SK-N-MC (cell line): ENCODE data around the gene CCDC167.

Source experiments
- DNase-seq: peaks from one replicate; pipeline ENCODE4 v3.0.0-alpha.2; 2011; ENCODE audit warnings: low read depth, low spot score
- H3K27ac ChIP-seq: fragments of 200-600 bp; sonication (generic); 2 replicates; pipeline ENCODE4 v1.5.1; 2016; ENCODE audit warnings: mixed run types
- H3K36me3 ChIP-seq: fragments of 200-600 bp; sonication (generic); 2 replicates; pipeline ENCODE4 v1.6.1; 2017; ENCODE audit warnings: antibody characterized with exemption, low read length, mixed read lengths; ENCODE audit not compliant: insufficient read depth
- H3K4me3 ChIP-seq: fragments of 200-600 bp; sonication (generic); 2 replicates; pipeline ENCODE4 v1.5.1; 2016
- H3K9ac ChIP-seq: fragments of 200-600 bp; sonication (generic); 2 replicates; pipeline ENCODE4 v1.8.0; 2017; ENCODE audit warnings: mixed run types, mixed read lengths; ENCODE audit not compliant: insufficient read length
- H3K9me3 ChIP-seq: fragments of 200-600 bp; sonication (generic); 2 replicates; pipeline ENCODE4 v1.6.1; 2017; ENCODE audit warnings: low read depth, mild to moderate bottlenecking, antibody characterized with exemption, low read length, moderate library complexity, mixed read lengths
- EZH2 ChIP-seq: fragments of 200-600 bp; sonication (generic); IDR thresholded peaks from one replicate; pipeline ENCODE4 v1.6.1; 2017; ENCODE audit warnings: antibody characterized with exemption
- FOXP2 ChIP-seq: optimal IDR thresholded peaks from 2 replicates; pipeline ENCODE3; 2011; ENCODE audit warnings: mild to moderate bottlenecking, moderate library complexity; ENCODE audit not compliant: insufficient read depth; ENCODE audit errors: extremely low read length, control extremely low read depth
- POLR2AphosphoS5 ChIP-seq: IDR thresholded peaks from 2 replicates; pipeline ENCODE4 v1.6.1; 2012; ENCODE audit warnings: mild to moderate bottlenecking, low read depth, low read length, borderline replicate concordance

CCDC167 gene

DNA sequence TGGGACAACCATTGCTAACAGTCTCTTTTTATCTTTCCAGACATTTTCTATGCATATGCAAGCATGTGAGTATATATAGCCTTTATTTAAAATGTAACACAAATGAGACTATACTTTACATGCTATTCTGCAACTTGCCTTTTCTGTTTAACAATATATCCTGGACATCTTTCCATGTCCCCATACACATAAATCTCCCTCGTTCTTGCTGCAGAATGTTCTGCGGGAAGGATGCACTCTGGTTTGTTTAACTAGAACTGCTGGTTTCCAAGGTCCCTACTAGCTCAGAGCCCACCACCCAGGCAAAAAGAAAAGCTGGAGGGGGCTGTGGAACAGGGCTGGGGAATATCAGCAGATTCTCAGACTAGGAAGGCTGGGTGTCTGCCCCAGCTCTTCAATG lies 35.2 kb upstream of the CCDC167 start:
- Histone ChIP-seq H3K36me3 (no peaks in the 10 kb centered on the region), H3K9me3 (no peaks in the 10 kb centered on the region), H3K9ac (no peak overlapping the region), H3K4me3 (no peak overlapping the region), H3K27ac (no peak overlapping the region)
- TF ChIP-seq EZH2: no peak
- no peak for TF ChIP-seq FOXP2
- no peak for TF ChIP-seq POLR2AphosphoS5
- no peak for DNase-seq

DNA sequence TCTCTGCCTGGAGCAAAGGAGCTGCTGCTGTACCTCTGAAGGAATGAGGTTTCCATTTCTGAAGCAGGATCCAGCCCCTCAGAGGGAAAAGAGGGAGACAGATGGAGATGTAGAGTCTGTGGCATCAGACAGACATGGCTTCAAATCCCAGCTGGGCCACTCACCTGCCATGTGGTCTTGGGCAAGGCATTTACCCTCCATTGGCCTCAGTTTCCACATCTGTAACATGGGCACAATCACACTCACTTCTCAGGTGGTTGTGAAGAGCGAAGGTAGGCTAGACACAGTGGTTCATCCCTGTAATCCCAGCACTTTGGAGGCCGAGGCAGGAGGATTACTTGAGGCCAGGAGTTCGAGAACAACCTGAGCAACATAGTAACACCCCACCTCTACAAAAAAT lies 32.4 kb upstream of the CCDC167 start:
- no peak overlapping the region for H3K4me3 ChIP-seq
- H3K9ac ChIP-seq: no peak overlapping the region
- H3K9me3 ChIP-seq: no peaks in the 10 kb centered on the region
- DNase-seq: no peak
- H3K36me3 ChIP-seq: no peaks in the 10 kb centered on the region
- TF ChIP-seq POLR2AphosphoS5: no peak
- TF ChIP-seq EZH2: no peak
- no peak for TF ChIP-seq FOXP2
- H3K27ac ChIP-seq: no peak overlapping the region

DNA sequence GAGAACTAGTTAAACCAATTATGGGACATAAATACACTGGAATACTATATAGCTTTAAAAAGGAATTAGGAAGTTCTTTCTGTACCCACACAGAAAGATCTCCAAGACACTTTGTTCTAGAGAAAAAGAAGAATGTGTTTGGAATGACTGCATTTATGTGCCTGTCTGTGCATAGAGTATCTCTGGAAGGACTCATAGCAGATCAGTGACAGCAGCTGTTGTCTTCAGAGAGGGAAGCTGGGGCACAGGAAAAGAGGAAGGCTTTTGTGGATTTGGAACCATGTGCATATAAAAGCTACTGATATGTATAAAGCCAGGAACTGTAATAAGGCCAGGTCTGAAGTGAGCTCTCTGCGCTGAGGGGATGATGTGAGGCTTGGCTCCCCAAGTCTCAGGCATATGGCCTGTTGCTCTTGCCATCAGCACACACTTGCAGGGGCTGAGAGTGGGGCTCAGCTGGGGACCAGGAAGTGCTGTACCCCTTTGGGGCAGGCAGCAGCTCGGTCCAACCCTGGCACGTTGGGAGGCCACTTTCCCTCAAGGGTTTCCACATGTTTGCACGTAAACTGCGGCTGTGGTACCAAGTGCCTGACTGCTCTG lies 31.8 kb upstream of the CCDC167 start:
- Histone ChIP-seq H3K27ac (no peak overlapping the region), H3K9ac (no peak overlapping the region), H3K4me3 (no peak overlapping the region), H3K9me3 (no peaks in the 10 kb centered on the region), H3K36me3 (no peaks in the 10 kb centered on the region)
- DNase-seq: no peak
- TF ChIP-seq FOXP2 (no peak), POLR2AphosphoS5 (no peak), EZH2 (no peak)

DNA sequence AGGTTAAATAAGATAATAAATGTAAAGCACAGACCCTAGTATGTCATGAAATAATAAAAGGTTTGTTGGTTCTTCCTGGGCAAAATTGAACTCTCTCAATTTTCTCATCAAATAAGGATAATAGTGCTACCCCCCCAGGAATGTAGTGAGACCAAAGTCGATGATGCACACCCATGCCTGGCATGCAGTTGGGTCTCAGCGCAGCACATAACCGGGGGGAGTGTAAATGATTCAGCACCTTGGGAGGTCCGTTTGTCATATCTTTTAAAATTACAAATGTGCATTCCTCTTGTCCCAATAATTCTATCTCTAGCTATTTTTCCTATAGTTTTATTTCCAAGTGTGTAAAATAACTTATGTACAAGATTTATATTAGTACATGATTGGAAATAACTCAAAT lies 31.3 kb upstream of the CCDC167 start:
- Histone ChIP-seq H3K9me3 (no peaks in the 10 kb centered on the region), H3K4me3 (no peak overlapping the region), H3K27ac (no peak overlapping the region), H3K9ac (no peak overlapping the region), H3K36me3 (no peaks in the 10 kb centered on the region)
- no peak for DNase-seq
- no peak for TF ChIP-seq POLR2AphosphoS5
- no peak for TF ChIP-seq FOXP2
- no peak for TF ChIP-seq EZH2

DNA sequence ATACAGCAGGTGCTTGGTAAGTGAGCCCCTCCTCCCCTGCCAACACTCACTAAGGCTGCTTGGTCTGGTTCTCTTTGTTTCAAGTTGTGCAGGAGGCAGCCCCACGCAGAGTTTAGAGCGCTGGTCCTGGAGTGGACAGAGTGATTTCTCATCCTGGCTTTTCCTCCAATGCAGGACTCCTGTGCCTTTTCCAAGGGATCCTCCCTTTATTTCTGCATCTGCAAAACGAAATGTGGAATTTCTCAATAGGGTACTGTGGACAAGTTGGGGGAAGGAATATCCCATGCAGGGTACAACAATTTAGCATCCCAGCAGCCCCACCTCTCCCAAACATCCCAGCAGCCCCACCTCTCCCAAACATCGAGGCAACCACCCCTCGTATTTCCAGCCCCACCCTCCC lies 30.6 kb upstream of the CCDC167 start:
- TF ChIP-seq EZH2 (no peak), FOXP2 (no peak), POLR2AphosphoS5 (no peak)
- DNase-seq: no peak
- no peaks in the 10 kb centered on the region for H3K36me3 ChIP-seq

DNA sequence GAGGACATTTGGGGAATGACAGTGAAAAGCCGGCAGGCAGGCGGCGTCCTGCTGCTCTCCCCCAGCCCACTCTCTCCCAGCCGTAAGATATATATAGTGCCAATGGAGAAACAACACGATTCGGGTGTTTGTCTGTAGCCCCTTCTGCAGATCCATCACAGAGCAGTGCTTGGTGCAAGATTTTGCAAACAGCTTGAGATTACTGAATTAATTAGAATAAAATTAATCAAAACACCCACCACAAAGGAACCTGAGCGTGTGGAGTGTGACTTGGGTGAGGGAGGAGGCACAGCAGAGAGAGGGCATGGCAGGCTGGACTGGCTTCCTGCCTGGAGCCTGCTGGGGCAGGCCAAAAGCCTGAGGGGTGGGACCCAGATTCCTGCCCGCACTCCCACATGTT lies 28.8 kb upstream of the CCDC167 start:
- TF ChIP-seq POLR2AphosphoS5: no peak
- no peak for TF ChIP-seq FOXP2
- TF ChIP-seq EZH2: no peak
- no peak for DNase-seq

More for the DNA sequence above, 30.6 kb upstream of the CCDC167 start:
- Histone ChIP-seq H3K9ac (no peak overlapping the region), H3K9me3 (no peaks in the 10 kb centered on the region), H3K4me3 (no peak overlapping the region), H3K27ac (no peak overlapping the region)

DNA sequence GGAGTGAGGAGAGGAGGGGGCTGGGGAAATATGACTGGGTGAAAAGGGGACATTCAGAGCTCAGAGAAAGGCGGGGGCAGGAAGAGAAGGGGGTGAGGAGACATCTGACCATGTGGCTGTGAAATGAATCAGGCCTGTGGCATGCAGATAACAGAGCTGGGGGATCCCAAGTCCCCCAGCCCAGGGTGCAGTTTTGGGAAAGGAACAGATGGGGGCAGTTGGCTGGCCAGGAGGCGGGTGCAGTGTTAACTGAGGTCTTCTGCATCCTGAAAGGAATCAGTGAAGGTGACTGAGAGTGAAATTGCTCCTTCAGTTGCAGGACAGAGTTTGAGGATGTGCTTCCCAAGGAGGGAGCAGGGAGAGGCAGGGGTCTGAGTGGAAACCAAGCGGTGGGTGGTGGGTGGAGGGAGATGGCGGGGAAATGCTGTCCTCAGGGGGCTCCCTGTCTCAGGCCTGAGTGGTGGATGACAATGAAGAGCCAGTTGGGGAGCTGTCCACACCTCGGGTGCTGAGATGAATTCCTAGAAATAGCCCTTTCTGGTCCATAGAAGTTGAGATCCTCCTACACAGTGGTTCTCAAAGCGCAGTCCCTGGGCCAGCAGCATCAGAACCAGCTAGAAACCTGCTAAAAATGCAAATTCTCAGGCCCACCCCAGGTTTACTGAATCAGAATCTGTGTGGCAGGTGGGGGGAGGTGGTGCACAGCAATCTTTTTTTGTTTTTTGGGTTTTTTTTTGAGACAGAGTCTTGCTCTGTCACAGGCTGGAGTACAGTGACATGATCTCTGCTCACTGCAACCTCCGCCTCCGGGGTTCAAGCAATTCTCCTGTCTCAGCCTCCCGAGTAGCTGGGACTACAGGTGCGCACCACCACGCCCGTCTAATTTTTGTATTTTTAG lies 26.0 kb upstream of the CCDC167 start:
- Histone ChIP-seq H3K9me3 (no peaks in the 10 kb centered on the region), H3K36me3 (no peaks in the 10 kb centered on the region), H3K27ac (no peak overlapping the region), H3K4me3 (no peak overlapping the region), H3K9ac (no peak overlapping the region)
- DNase-seq: no peak
- TF ChIP-seq FOXP2: no peak
- no peak for TF ChIP-seq POLR2AphosphoS5
- TF ChIP-seq EZH2: no peak

More for the DNA sequence above, 28.8 kb upstream of the CCDC167 start:
- Histone ChIP-seq H3K27ac (no peak overlapping the region), H3K36me3 (no peaks in the 10 kb centered on the region), H3K9me3 (no peaks in the 10 kb centered on the region), H3K4me3 (no peak overlapping the region), H3K9ac (no peak overlapping the region)

DNA sequence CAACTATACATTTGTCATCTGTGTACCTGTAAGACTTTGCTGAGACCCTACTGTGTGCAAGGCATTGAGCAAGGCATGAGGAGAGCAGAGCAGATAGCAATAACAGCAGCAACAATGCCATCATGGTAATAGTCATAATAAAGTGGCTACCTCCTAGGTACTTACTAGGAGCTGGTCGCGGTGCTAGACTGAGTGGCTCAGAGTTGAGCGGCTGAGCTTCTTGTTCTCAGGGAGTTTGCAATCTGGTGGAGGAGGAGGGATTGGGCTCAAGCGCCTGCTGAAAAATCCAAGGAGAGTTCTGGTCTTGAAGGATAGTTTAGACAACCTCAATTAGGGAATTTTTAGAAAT lies 25.3 kb upstream of the CCDC167 start:
- no peak overlapping the region for H3K27ac ChIP-seq
- no peaks in the 10 kb centered on the region for H3K9me3 ChIP-seq
- TF ChIP-seq FOXP2: no peak
- no peak for TF ChIP-seq EZH2
- TF ChIP-seq POLR2AphosphoS5: no peak
- no peak overlapping the region for H3K4me3 ChIP-seq
- H3K36me3 ChIP-seq: no peaks in the 10 kb centered on the region
- DNase-seq: no peak
- no peak overlapping the region for H3K9ac ChIP-seq
